CD4-positive, alpha-beta T cell treated with Interleukin-21 for 1 hour (primary cell): ENCODE measurements around the gene OBP2B.
"Not testable (repeated sequence)": the region's sequence is repeated elsewhere in the genome, so short reads cannot be mapped to it uniquely, and the experiment has no call there.

Experiments used
- DNase-seq: peaks from one replicate; pipeline ENCODE4 v3.0.0-alpha.2; 2020

OBP2B gene

DNA sequence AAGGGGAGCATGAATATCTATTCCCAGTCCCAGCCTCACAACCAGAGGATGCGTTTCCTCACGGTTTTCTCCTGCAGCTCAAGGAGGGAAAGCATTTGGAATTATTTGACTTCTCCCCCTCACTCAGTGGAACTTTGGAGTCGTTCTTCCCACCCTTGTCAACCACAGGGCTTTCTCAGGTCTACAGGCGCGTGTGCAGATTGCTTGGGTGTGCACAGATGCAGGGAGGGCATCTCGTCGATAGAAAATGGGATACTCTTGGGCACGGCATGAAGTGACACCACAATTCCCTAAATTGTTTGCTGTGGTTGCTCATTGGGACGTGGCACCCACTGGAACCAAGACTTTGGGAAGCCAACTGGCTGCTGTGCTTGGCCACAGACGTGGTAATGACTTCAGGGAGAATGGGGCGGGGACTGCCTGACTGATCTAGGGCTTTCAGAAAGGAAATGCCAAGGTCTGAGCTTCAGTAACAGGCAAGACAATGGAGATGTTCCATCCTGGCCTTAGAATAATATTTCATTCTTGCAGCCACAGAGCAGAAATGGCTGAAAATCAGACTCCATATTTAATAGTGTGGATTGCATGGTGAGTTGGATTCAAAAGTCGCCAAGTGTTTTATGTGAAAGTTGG lies 12.2 kb upstream of the OBP2B start:
- no peak for DNase-seq

DNA sequence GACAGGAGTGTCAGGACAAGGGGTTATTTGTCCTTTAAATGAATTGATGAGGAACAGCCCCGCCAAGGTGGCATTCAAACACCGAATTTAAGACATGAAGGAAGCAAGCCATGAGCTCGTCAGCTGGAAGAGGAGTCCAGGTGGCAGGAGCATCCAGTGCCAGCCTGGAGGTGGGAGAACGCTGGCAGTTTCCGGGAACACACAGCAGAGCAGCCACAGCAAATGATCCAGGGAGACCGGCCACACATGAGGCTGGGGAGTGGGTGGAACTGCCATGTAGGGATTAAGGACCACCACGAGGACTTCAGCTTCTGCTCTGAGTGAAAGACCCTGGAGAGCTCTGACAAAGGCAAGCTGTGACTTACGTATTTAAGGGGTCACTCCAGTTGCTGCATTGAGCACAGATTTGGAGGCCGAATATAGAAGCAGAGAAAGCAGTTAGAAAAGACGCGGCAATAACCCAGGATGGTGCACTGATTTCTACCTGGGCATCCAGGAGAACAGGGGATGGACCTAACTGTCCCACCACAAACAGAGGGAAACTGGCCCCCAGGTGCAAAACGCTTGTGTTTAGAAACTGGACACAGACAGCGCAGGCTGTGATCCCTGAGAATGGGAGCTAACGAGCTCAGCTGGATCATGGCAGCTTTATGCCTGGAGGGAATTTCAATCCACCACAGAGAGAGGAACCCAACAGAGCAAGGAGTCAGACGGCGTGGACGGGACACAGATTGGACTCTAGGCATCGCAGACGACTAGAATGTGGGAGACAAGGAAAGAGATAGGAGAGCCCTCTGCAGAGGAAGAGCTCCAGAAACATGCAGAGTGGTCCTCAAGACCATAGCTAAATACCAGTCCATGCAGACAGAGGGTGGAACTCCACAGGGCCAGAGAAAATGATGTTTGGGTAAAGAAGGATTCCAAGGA lies 9.3 kb upstream of the OBP2B start:
- DNase-seq: not testable (repeated sequence)

DNA sequence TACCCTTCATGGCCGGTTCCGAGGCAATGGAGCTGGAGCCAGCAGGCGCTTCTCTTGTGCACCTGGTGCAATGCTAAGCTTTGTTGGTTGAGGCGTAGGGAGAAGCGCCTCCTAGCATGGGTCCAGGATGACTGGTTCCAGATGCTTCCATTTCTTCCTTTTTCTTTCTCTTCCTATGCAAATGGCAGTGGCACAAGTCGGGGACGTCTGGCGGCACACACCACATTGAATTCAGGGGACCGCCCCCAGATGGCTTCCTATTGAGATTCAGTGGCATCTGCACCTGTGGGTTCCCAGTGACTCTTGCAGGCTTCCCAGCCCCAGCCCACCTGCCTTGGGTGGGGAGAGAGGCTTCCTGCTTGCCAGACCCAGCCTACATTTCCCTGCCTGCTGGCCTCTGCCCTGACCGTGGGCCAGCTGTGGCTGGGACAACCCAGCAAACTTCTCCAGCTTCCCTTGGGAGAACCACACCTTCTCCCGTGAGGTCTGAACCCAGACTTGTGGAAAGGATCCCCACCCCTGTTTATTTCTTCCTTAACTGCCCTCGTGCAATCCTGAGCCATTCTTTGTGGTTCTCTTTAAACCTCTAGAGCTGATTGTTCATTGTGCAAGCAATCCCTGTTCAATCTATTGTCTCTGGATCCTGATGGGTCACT lies 8.4 kb upstream of the OBP2B start:
- DNase-seq: not testable (repeated sequence)

DNA sequence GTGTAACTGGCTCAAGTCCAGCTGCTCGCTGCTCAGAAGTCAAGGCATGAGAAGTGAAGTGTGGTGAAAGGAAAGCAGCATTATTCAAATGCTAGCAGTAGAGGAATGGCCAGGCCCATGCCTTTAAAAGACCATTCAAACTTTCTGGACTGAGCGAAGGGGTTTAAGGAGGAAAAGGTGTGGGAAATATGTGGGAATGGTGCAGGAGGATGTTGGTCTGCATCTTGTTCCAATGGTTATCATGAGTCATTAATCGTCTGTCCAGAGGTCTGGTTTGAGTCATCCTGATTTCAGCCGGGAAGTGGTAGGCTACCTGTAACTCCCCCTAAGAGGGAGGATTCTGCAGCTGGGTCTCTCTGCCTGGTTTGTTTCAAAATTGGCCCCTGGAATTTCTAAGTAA lies 5.2 kb upstream of the OBP2B start:
- not testable (repeated sequence) for DNase-seq

DNA sequence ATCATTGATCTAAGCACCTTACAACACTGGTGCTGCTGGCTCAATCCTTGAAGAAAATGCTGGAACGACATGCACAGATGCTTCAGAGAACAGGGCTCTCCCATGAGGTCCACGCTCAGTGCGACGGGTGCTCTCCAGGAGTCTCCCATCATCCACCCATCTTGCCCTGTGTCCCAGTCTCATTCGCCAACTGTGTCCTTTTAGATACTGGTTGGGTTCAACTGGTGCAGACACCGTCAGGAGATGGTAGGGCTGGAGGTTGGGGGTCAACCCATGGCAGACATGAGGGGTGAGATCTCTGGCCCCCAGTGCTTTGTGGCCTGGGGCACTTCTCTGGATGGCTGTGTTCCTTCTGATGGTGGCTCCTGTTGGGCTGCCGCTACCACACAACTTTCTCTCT lies 1.6 kb upstream of the OBP2B start:
- DNase-seq: no peak

DNA sequence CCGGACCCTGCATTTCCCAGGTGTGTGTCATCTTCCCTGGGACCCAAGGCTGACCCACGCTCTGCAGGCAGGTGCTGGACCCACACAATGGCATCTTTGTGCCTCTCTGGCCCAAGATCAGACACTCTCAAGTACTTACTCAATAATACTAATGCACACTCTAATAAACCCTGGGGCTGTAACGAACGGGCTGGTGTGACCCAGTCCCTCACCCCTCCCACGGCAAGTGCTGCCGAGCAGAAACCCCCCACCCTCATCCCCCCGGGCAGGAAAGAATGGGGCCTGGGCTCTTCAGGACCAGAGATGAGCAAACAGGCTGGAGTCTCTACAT lies 1.1 kb upstream of the OBP2B start:
- no peak for DNase-seq

DNA sequence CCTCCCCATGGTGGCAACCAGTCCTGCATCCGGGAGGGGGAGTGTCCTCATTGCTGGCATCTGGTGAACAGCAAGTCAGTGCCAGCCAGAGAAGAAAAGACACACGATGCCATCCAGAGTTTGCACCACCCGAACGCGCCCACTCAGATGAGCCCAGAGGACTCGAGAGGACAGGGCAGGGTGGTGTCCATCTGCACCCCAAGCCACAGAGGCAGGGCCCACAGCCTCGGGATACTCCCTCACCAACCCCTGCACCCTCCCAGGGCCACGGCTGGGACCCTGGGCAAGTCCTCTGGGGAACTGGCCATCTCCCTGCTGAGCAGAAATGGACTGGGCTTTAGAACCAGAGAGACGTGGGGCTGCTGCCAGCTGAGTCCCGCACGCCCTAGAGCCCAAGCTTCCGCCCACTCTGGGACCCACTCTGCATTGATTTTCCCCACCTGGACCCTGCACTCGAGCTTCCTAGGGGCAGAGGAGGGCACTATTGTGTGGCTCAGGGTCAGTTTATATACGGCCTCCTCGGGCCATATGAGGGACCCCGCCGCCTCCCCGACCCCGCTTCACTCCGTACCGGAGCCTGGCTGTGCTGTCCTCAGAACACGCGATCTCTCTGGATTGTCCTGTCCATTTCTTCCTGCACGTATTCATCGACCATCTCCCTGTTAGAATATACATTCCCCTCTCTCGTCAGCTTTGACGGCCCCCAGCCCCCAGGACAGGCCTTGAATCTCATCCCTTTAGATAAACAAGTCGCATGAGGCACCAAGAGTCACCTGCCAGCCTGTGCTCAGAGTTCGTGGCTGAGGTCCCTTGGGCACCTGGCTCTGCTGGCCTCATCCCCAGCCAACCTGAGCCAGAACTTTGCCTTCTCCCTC lies 514 bp upstream of the OBP2B start:
- DNase-seq: not testable (repeated sequence)

DNA sequence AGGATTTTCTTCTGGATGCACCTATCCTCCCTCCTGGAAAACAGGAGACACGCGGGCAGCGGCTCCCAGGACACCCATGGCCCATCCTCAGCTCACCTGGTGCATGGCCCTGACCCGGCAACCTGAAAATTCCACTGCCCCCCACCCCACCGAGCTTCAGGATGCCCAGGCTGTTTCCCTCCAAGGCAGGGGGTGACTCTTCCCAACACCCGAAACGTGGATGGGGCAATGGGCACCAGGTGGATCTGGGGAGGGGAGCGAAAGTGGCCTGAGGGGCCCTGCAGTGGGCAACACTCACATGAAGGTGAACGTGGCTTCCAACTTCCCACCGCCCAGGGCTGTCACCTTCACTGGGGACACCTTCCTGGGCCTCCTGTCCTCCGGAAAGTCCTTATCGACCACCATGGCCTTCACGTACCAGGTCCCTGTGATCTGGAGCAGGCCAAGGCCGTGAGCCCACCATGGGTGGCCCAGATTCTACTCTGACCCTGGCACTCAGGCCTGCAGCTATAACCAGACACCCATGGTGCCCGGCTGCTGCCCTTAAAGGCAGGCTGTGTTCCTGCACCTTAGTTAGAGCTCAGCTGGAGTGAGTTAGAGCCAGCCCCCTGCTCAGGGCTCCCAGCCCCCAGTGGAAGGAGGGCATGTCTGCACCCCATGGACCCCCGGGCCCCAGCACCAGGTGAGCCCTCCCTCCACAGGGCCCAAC lies 725 bp downstream of the OBP2B start:
- not testable (repeated sequence) for DNase-seq

DNA sequence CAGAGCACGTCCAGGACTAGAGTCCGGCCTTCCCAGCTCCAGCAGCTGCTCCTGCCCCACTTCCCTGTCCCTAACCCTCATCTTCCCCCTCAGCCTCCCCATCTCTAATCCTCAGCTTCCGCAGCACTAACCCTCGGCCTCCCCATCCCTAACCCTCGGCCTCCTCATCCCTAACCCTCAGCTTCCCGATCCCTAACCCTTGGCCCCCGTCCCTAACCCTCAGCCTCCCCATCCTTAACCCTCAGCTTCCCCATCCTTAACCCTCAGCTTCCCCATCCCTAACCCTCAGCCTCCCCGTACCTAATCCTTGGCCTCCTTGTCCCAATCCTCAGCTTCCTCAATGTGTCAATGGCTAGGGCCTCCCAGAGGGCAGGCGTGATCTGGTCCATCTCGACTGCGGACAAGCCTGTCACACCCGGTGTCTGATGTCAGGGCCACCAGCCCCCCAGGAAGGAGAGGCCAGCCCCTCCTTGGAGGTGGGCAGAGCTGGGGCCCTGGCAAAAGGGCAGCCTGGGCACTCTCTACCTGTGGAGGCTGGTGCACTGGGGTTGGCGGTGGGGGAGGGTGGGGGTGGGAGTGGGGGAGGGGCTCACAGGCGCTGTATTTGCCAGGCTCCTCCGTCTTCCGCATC lies 1.4 kb downstream of the OBP2B start:
- no peak for DNase-seq

DNA sequence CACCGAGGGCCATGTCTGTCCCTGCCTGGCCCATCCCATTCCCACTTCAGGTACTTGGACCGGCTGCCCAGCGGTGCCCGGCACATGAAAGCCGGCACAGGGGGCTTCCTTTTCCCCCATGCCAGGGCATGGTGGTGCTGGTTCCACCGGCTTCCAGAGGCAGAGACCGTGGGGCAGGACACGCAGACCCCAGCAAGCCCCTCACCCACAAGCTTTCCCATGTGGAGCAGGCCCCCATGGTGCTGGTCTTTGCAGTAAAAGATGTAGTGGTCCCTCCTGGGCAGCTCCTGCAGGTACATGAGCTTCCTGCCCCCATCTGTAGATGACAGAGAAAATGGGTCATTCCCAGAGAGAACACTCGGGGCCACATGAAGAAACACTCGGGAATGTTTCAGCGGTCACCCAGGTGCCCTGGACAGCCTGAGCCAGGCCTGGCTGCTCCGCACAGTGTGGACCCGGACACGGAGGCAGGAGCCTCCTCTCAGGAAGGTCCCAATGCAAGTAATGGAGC lies 2.0 kb downstream of the OBP2B start:
- no peak for DNase-seq

DNA sequence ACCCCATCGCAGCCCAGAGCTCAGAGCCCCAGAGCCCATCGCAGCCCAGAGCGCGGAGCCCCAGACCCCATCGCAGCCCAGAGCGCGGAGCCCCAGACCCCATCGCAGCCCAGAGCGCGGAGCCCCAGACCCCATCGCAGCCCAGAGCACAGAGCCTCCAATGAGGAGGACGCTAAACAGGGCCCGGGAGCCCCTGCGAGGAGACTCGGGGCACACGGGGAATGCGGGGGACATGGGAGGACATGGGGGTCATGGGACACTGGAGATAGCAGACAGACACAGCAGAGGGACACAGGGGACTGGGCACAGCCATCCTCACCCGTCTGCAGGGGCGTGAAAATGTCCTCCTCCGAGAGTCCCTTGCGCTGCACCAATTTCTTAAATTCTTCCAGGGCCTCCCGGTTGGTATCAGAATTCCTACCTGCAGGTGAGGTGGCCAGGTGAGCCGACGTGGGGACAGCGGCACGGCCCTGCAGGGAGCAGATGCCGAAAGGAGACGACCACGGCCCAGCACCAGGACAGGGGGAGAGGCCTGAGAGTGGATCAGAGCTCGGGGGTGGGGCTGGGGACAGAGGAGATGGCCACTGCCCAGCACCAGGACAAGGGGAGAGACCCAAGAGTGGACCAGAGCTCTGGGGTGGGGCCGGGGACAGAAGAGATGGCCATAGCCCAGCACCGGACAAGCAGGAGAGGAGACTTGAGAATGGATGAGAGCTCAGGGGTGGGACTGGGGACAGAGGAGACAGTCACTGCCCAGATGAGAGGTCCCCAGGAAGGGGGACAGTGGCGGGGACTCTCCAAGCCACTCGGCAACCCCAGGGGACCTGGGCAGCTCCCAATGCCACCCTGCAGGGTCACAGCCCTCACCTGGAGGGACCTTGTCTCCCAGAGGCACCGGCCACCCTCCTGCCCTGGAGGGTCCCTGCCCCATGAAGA lies 2.8 kb downstream of the OBP2B start:
- no peak for DNase-seq

DNA sequence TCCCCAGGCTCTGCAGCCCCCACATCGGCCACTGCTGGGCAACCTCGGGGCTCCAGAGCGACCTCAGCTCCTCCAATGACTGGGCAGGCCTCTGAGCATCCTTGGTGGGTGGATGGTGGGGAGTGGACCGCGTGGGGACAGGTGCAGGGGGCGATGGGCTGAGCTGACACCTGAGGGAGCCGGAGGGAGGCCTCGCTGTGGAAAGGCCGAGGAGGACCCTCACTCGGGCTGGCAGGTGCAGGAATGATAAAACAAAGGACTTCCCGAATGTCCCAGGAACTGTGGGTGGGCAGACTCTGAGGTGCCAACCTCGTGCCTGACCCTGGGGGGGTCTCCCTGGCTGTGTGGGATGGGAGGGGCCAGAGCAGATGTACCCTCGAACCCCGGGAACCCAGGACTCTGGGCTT lies 3.6 kb downstream of the OBP2B start:
- not testable (repeated sequence) for DNase-seq

DNA sequence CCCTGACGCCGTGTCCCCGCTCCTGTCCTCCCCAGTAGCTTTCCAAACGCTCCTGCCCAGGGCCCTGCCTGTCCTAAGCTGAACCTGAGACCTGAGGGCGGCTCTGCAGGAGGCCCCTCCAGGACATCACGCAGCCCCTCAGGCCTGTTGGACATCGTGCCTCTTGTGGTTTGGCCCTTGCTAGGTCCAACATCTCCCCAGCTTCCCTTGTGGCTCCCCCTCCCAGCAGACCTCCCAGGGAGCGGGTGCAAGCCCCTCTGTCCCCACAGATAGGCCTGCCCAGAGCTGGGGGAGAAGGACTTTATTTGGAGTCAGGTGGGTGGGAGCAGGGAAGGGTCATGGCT lies 4.1 kb downstream of the OBP2B start:
- no peak for DNase-seq

DNA sequence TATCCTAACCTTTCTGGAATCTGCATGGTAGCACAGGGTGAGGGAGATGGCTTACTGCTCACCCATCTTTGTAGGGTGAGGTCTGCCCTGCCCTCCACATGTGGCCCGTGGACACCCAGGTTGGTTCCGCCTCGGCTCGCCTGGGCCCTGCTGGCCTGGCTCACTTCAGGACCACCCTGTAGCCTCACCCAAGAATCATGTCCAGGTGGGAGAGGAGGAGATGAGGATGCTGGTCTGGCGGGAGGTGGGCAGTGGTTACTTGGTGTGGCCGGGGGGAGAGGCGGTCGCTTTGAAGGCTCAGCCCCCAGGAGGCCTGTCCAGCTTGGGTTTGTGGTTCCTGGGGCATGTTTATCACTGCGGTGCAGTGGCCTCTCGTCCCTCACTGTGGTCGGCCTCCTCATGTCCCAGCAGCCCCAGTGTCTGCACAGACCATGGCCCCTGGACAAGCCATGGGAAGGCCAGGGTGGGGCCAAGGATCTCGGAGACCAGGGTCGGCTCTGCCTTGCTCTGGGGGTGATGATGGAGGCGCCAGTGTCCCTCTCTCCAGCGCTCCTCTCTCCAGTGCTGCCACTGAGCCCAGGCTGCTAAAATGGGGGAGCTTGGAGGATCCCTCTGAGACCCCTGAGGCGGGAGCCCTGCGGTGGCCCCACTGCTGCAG lies 4.6 kb downstream of the OBP2B start:
- DNase-seq: no peak

DNA sequence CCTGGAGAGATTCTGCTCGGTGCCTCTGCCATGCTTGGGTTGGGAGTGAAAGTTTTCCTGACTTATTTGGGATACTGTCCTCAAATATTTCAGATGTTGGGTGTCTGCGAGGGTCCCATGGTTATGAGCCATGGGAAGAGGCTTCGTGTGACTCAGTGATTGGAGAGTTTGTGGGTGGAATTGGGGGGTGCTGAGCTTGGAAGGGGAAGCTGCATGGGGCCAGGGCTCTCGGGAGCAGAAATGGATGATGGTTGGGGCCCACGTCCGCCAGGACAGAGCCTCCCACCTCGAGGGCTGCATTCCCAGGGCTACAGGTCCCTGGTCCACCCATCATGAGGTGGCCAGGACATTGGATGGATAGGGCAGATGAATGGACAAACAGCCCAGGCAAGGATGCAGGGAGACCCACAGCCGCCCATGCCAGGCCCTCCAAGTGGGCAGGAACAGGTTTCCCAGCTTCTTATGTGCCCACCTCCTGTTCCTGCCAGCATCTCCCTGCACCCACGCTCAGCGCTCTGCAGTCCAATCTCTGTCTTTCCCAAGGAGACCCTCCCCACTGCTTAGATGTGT lies 5.5 kb downstream of the OBP2B start:
- no peak for DNase-seq

DNA sequence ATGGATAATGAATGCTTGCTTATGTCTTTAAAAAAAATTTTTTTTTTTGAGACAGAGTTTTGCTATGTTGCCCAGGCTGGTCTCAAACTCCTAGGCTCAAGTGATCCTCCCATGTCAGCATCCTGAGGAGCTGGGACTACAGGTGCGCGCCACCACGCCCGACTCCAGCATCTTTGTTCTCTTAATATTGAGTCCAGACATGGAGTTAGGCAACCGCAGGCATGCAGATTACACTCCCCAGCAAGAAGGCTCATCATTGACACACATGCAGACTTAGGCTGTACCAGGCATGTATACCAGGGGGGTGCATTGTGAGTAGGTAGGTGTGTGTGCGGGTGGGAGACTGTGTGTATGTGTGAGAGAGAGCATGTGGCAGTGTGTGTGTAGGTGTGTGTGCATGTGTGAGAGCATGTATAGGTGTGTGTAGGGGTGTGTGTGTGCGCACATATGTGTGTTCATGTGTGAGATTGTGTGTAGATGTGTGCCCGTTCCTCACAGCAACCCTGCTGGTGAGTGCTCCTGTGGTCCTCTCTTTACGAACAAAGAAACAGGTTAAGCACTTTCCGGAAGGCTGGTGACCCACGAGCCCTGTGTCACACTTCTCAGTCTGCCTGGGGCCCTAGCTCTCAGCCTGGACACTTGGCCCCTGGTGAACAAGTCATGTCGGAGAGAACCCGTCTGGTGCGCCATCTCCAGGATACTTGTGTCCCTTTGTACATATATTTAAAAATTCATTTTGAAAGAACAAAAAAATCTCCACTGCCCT lies 6.2 kb downstream of the OBP2B start:
- DNase-seq: no peak

DNA sequence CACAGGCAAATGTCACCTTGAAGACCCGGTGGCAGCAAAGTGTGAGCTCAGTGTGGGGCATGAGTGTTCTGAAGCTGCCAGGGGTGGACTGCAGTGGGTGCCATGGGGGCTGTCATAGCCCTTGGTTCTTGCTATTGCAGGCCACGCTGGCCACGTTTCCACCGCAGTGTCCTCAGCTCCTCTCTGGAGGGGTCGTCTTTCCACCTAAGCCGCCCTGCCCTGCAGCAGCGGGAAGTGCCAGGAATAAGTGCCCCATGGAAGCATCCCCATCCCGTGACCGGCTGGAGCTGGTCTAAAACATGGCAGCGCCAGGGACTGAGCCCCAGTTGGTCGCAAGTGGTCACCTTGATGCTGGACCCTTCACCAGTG lies 6.9 kb downstream of the OBP2B start:
- no peak for DNase-seq

DNA sequence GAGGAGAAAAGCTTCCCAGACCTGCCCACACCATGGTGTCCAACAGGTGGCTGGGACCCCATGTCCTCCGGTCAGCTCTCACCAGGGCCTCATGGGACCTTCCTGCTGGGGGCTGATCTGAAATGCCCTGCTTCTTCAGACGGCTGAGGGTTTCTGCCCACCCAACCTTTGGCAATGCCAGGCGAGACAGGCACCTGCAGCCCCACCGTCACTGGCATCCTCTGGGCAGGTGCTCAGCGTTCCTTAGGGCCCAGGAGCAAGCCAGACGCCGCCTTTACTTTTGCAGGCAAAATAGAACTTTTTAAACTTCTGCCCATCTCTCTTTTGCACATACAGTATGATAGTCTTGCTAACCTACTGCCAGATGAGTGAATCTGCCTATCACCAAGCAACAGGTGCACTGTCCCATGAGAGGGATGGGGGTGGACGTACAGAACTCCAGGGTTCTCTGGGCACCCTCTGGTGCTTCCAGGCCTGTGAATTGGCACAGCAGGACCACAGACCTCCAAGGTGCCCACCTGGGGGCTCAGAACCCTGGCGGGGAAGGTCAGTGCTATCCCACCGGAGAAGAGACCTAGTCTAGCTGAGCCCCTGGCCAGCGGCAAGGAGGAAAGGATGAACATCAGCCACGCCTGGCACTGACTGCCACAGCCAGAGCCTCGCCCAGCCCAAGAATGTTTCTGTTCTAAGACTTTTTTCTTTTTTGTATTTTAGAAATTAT lies 7.5 kb downstream of the OBP2B start:
- DNase-seq: no peak
